NT2/D1 (cell line): ENCODE measurements around the gene ADAMTSL1.

ENCODE experiments used
- SUZ12 ChIP-seq: IDR thresholded peaks from 2 replicates; pipeline ENCODE4 v1.6.1; 2011; ENCODE audit not compliant: insufficient read length, insufficient read depth; ENCODE audit errors: extremely low read depth
- ZNF274 ChIP-seq: IDR thresholded peaks from 2 replicates; pipeline ENCODE4 v1.6.1; 2011; ENCODE audit warnings: mild to moderate bottlenecking, low read depth, low read length

GRCh38 chr9:18798106-18798505 is 324.2 kb downstream of the ADAMTSL1 start:
- no peak for TF ChIP-seq ZNF274
- TF ChIP-seq SUZ12: no peak
